Measurements from ENCODE around the gene RNF141. TPM values are rescaled to one million over a fixed set of nuclear protein-coding genes. Genes with fewer than 3 reads are reported as not detected.

RNF141 gene
- total and polyA plus RNA-seq, 2 of the 13 experiments (the other 11 are each of a cell fraction or from before 2014, with no cell fraction given), result 9.3 to 22.4 TPM

GRCh38 chr11:10590218-10590915, 49.4 kb upstream of the RNF141 start:
- DNase-seq (ENCODE audit: low spot score) (no peak), FAIRE-seq (no peak), ATAC-seq (no peak)
- no peak overlapping the region for H3K9ac ChIP-seq (ENCODE audit: insufficient read depth, low read depth, low read length)
- in situ Hi-C loops (cut with HindIII; ENCODE audit: extremely low pct_ligation_motif_present, low pct_unique_long_range_greater_than_20kb) (no loop called here), intact Hi-C loops (cut with micrococcal nuclease; ENCODE audit: unreplicated experiment) (no loop called here)
- H2AFZ ChIP-seq (ENCODE audit: low read length), result no peak overlapping the region
- H3K36me3 ChIP-seq (replicated peaks in 1 of 2; ENCODE audit: control insufficient read depth in 1 of 2, insufficient read depth in 2 of 2, low read length in 2 of 2), result no peaks in the 10 kb centered on the region
- no peak overlapping the region for H3K4me3 ChIP-seq (replicated peaks in 1 of 3; ENCODE audit: insufficient read depth in 1 of 3, low read depth in 2 of 3, low read length in 3 of 3)
- H3K4me2 ChIP-seq (ENCODE audit: low read depth, low read length), result no peak overlapping the region
- no peaks in the 10 kb centered on the region for H3K4me1 ChIP-seq (ENCODE audit: insufficient read depth, low read length)
- no peaks in the 10 kb centered on the region for H4K20me1 ChIP-seq (ENCODE audit: insufficient read depth, low read length)
- no peaks in the 10 kb centered on the region for H3K79me2 ChIP-seq (ENCODE audit: insufficient read depth, low read length)
- POLR2A ChIA-PET, result no interaction called here
- CTCF ChIA-PET (ENCODE audit: low intra/inter-chr PET ratio, low total read pairs), result no interaction called here
- TF ChIP-seq REST (IDR thresholded peaks at IDR 0.05; ENCODE audit: borderline replicate concordance in 1 of 2, low read depth in 1 of 2, low read length in 2 of 2) (no peak), ZNF337 (CRISPR knock-in tag; IDR thresholded peaks at IDR 0.05; ENCODE audit: borderline replicate concordance, low read depth) (no peak), ZNF570 (CRISPR knock-in tag; IDR thresholded peaks at IDR 0.05; ENCODE audit: borderline replicate concordance) (no peak)
- 0% methylated on average over 2 of the region's 2 CpGs for WGBS (ENCODE audit: low lambda C conversion rate)
- no peaks in the 10 kb centered on the region for H3K9me3 ChIP-seq (ENCODE audit: low read length)
- peaks cover 1 to 3% of the 10 kb centered on the region in 2 experiments; a peak in 2 of 5 replicates for H3K27me3 ChIP-seq (ENCODE audit: control insufficient read depth in 1 of 2, insufficient read depth in 2 of 2, low read length in 2 of 2)
- BruUV-seq (replicated peaks), result no TSS peak
- no peak overlapping the region for H3K27ac ChIP-seq (ENCODE audit: extremely low read length, insufficient read depth, low read length)
